MG63 (cell line): Measurements from ENCODE around the gene FAM174B. TPM values are rescaled to one million over a fixed set of nuclear protein-coding genes. Genes with fewer than 3 reads are reported as not detected.

Experiments
- DNase-seq: peaks from one replicate; pipeline ENCODE4 v3.0.0-alpha.2; 2020
- H3K27me3 ChIP-seq: fragments of 250-450 bp; sonication (Bioruptor Pico); 2 replicates; pipeline ENCODE4 v1.5.1; 2020; ENCODE audit warnings: mild to moderate bottlenecking, moderate library complexity
- H3K36me3 ChIP-seq: fragments of 250-450 bp; sonication (Bioruptor Pico); 2 replicates; pipeline ENCODE4 v1.5.1; 2020; ENCODE audit warnings: mild to moderate bottlenecking, moderate library complexity
- H3K4me3 ChIP-seq: fragments of 250-450 bp; sonication (Bioruptor Pico); 2 replicates; pipeline ENCODE4 v1.5.1; 2020; ENCODE audit warnings: mild to moderate bottlenecking, moderate library complexity
- H3K9me3 ChIP-seq: fragments of 250-450 bp; sonication (Bioruptor Pico); 2 replicates; pipeline ENCODE4 v1.5.1; 2020; ENCODE audit warnings: mild to moderate bottlenecking, moderate library complexity
- total RNA-seq: library from RNA; depleted of rRNA; stranded (reverse); fragments of >200 nt; shearing (Covaris generic); gene quantifications from 2 replicates; pipeline ENCODE4 v1.2.3, GENCODE V29; 2014; ENCODE audit warnings: low replicate concordance

Gene FAM174B
- total RNA-seq, 1 experiment from 2014 or later = 5.5 TPM

- H3K36me3 ChIP-seq = no peaks in the 10 kb centered on the region
- H3K4me3 ChIP-seq = no peak overlapping the region
- no peak for DNase-seq
- no peaks in the 10 kb centered on the region for H3K9me3 ChIP-seq
- no peaks in the 10 kb centered on the region for H3K27me3 ChIP-seq
These were observed 13.0 kb upstream of the FAM174B start for GRCh38 chr15:92668620-92669019.

- DNase-seq = no peak
- H3K4me3 ChIP-seq = no peak overlapping the region
- H3K9me3 ChIP-seq = no peaks in the 10 kb centered on the region
- no peaks in the 10 kb centered on the region for H3K27me3 ChIP-seq
- H3K36me3 ChIP-seq = no peaks in the 10 kb centered on the region
These were observed 12.5 kb upstream of the FAM174B start for GRCh38 chr15:92667970-92668485.

GRCh38 chr15:92667287-92667904, 11.8 kb upstream of the FAM174B start:
- Histone ChIP-seq H3K9me3 (no peaks in the 10 kb centered on the region), H3K36me3 (no peaks in the 10 kb centered on the region), H3K4me3 (no peak overlapping the region), H3K27me3 (no peaks in the 10 kb centered on the region)
- DNase-seq = no peak

- Histone ChIP-seq H3K9me3 (no peaks in the 10 kb centered on the region), H3K4me3 (no peak overlapping the region), H3K36me3 (no peaks in the 10 kb centered on the region), H3K27me3 (no peaks in the 10 kb centered on the region)
- no peak for DNase-seq
These were observed 11.2 kb upstream of the FAM174B start for GRCh38 chr15:92666780-92667179.

GRCh38 chr15:92665100-92665555, 9.6 kb upstream of the FAM174B start:
- H3K9me3 ChIP-seq = no peaks in the 10 kb centered on the region
- H3K36me3 ChIP-seq = no peaks in the 10 kb centered on the region
- no peaks in the 10 kb centered on the region for H3K27me3 ChIP-seq
- H3K4me3 ChIP-seq = no peak overlapping the region
- DNase-seq = no peak

GRCh38 chr15:92664178-92664900, 8.8 kb upstream of the FAM174B start:
- Histone ChIP-seq H3K36me3 (no peaks in the 10 kb centered on the region), H3K9me3 (no peaks in the 10 kb centered on the region), H3K27me3 (no peaks in the 10 kb centered on the region), H3K4me3 (no peak overlapping the region)
- no peak for DNase-seq

- no peak overlapping the region for H3K4me3 ChIP-seq
- H3K9me3 ChIP-seq = no peaks in the 10 kb centered on the region
- H3K36me3 ChIP-seq = no peaks in the 10 kb centered on the region
- DNase-seq = no peak
- H3K27me3 ChIP-seq = no peaks in the 10 kb centered on the region
These were observed 7.8 kb upstream of the FAM174B start for GRCh38 chr15:92663250-92663951.

- H3K27me3 ChIP-seq = no peaks in the 10 kb centered on the region
- no peak for DNase-seq
- H3K36me3 ChIP-seq = no peaks in the 10 kb centered on the region
- no peaks in the 10 kb centered on the region for H3K9me3 ChIP-seq
- H3K4me3 ChIP-seq = no peak overlapping the region
These were observed 7.2 kb upstream of the FAM174B start for GRCh38 chr15:92662762-92663161.

- Histone ChIP-seq H3K36me3 (no peaks in the 10 kb centered on the region), H3K4me3 (no peak overlapping the region), H3K27me3 (no peaks in the 10 kb centered on the region), H3K9me3 (no peaks in the 10 kb centered on the region)
- no peak for DNase-seq
These were observed 6.4 kb upstream of the FAM174B start for GRCh38 chr15:92661956-92662355.

- no peaks in the 10 kb centered on the region for H3K9me3 ChIP-seq
- H3K27me3 ChIP-seq = no peaks in the 10 kb centered on the region
- no peak overlapping the region for H3K4me3 ChIP-seq
- H3K36me3 ChIP-seq = no peaks in the 10 kb centered on the region
- DNase-seq = no peak
These were observed 5.5 kb upstream of the FAM174B start for GRCh38 chr15:92661069-92661468.

- H3K36me3 ChIP-seq = no peaks in the 10 kb centered on the region
- H3K27me3 ChIP-seq = no peaks in the 10 kb centered on the region
- DNase-seq = no peak
- no peak overlapping the region for H3K4me3 ChIP-seq
- no peaks in the 10 kb centered on the region for H3K9me3 ChIP-seq
These were observed 1.9 kb upstream of the FAM174B start for GRCh38 chr15:92657486-92657885.

- H3K4me3 ChIP-seq = peak overlapping the region; percentile 45
These were observed 514 bp upstream of the FAM174B start for GRCh38 chr15:92656089-92656488.

GRCh38 chr15:92654662-92655061, 913 bp downstream of the FAM174B start:
- Histone ChIP-seq H3K9me3 (peaks cover 4% of the 10 kb centered on the region), H3K4me3 (peak overlapping the region; percentile 45), H3K36me3 (no peaks in the 10 kb centered on the region; the same call in 1 of the 2 replicates), H3K27me3 (no peaks in the 10 kb centered on the region)
- no peak for DNase-seq

More at GRCh38 chr15:92656089-92656488, 514 bp upstream of the FAM174B start:
- no peaks in the 10 kb centered on the region for H3K27me3 ChIP-seq
- no peak for DNase-seq
- peaks cover 2% of the 10 kb centered on the region; the same call in 1 of the 2 replicates for H3K9me3 ChIP-seq
- H3K36me3 ChIP-seq = no peaks in the 10 kb centered on the region

- no peak overlapping the region for H3K4me3 ChIP-seq
- H3K9me3 ChIP-seq = peaks cover 4% of the 10 kb centered on the region
- no peaks in the 10 kb centered on the region for H3K27me3 ChIP-seq
- DNase-seq = no peak
- H3K36me3 ChIP-seq = no peaks in the 10 kb centered on the region; the same call in 1 of the 2 replicates
These were observed 1.6 kb downstream of the FAM174B start for GRCh38 chr15:92653836-92654539.

GRCh38 chr15:92653366-92653765, 2.2 kb downstream of the FAM174B start:
- Histone ChIP-seq H3K27me3 (no peaks in the 10 kb centered on the region), H3K4me3 (no peak overlapping the region), H3K36me3 (no peaks in the 10 kb centered on the region; the same call in 1 of the 2 replicates), H3K9me3 (peaks cover 4% of the 10 kb centered on the region)
- no peak for DNase-seq

GRCh38 chr15:92652576-92652966, 3.0 kb downstream of the FAM174B start:
- H3K27me3 ChIP-seq = no peaks in the 10 kb centered on the region
- no peak for DNase-seq
- no peak overlapping the region for H3K4me3 ChIP-seq
- H3K9me3 ChIP-seq = peaks cover 4% of the 10 kb centered on the region
- H3K36me3 ChIP-seq = no peaks in the 10 kb centered on the region; the same call in 1 of the 2 replicates
